Ascending aorta (tissue), 2 donors: ENCODE data around the gene CCR8. TPM values are rescaled to one million over a fixed set of nuclear protein-coding genes. Genes with fewer than 3 reads are reported as not detected.

ENCODE experiments used
- DNase-seq, 2 donors: peaks; one replicate each; pipeline ENCODE4 v3.0.0-alpha.2; 2019; ENCODE audit warnings: low spot score in 2 of 2
- H3K27ac ChIP-seq, 2 donors: fragments of 200-600 bp; sonication (generic); one replicate each; pipeline ENCODE4 v1.5.1; 2016 to 2017; ENCODE audit warnings: mild to moderate bottlenecking in 1 of 2
- H3K27me3 ChIP-seq: fragments of 200-600 bp; sonication (generic); one replicate; pipeline ENCODE4 v1.5.1; 2017
- H3K36me3 ChIP-seq, 2 donors: fragments of 200-600 bp; sonication (generic); one replicate each; pipeline ENCODE4 v1.5.1; 2016
- H3K4me1 ChIP-seq, 2 donors: fragments of 200-600 bp; sonication (generic); one replicate each; pipeline ENCODE4 v1.5.1; 2016 to 2017; ENCODE audit warnings: mild to moderate bottlenecking in 1 of 2
- H3K4me3 ChIP-seq, 2 donors: fragments of 200-600 bp; sonication (generic); one replicate each; pipeline ENCODE4 v1.5.1; 2016 to 2017; ENCODE audit warnings: mild to moderate bottlenecking in 1 of 2
- H3K9me3 ChIP-seq, 2 donors: fragments of 200-600 bp; sonication (generic); one replicate each; pipeline ENCODE4 v1.5.1; 2016
- intact Hi-C: fragments of 100-400 bp; cut with DNase I; formaldehyde crosslinking; loops from one replicate; pipeline ENCODE4 v1.15.1; 2023
- total RNA-seq: library from RNA; depleted of rRNA; stranded (reverse); fragments of >200 nt; gene quantifications from one replicate; pipeline ENCODE4 v1.1.0, GENCODE V29; 2016
- TF ChIP-seq, protein P1 (sequence below), 3 experiments: fragments of 200-600 bp in 2 of 3; fragments of 450-650 bp in 1 of 3; sonication (generic) in 2 of 3; IDR thresholded peaks; one replicate each; pipeline ENCODE4 v1.5.1; 2016 to 2019; ENCODE audit warnings: antibody characterized with exemption in 3 of 3, mild to moderate bottlenecking in 1 of 3, moderate library complexity in 1 of 3

CCR8 gene, protein sequence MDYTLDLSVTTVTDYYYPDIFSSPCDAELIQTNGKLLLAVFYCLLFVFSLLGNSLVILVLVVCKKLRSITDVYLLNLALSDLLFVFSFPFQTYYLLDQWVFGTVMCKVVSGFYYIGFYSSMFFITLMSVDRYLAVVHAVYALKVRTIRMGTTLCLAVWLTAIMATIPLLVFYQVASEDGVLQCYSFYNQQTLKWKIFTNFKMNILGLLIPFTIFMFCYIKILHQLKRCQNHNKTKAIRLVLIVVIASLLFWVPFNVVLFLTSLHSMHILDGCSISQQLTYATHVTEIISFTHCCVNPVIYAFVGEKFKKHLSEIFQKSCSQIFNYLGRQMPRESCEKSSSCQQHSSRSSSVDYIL
- total RNA-seq = not detected

DNA sequence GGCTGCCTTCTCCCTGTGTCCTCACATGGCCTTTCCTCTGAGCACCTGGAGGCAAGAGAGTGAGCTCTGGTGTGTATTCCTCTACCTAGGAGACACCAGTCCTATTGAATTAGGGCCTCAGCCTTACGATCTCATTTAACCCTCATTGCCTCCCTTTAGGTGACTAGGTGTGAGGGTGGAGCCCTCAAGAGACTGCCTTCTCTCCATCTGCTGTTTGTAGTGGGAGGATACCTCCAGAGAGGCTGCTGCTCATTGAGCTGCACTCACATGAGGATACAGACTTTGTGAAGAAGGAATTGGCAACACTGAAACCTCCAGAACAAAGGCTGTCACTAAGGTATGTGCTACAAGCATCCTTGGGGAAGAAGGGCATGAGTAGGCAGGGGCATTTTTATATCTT lies at the start of gene CCR8:
TSS of gene CCR8 (plus strand) at position 217 of the 400 bp plus-strand sequence. CDS start 2,623 bp downstream, outside the sequence.
- intact Hi-C loops = no loop called here
- no peaks in the 10 kb centered on the region for H3K36me3 ChIP-seq
- no peak for DNase-seq
- H3K27ac ChIP-seq = no peak within 1 kb of the TSS
- H3K9me3 ChIP-seq = no peaks in the 10 kb centered on the region
- no peaks in the 10 kb centered on the region for H3K27me3 ChIP-seq
- H3K4me3 ChIP-seq = no peak within 1 kb of the TSS
- H3K4me1 ChIP-seq = no peaks in the 10 kb centered on the region
- TF ChIP-seq, protein P1, sequence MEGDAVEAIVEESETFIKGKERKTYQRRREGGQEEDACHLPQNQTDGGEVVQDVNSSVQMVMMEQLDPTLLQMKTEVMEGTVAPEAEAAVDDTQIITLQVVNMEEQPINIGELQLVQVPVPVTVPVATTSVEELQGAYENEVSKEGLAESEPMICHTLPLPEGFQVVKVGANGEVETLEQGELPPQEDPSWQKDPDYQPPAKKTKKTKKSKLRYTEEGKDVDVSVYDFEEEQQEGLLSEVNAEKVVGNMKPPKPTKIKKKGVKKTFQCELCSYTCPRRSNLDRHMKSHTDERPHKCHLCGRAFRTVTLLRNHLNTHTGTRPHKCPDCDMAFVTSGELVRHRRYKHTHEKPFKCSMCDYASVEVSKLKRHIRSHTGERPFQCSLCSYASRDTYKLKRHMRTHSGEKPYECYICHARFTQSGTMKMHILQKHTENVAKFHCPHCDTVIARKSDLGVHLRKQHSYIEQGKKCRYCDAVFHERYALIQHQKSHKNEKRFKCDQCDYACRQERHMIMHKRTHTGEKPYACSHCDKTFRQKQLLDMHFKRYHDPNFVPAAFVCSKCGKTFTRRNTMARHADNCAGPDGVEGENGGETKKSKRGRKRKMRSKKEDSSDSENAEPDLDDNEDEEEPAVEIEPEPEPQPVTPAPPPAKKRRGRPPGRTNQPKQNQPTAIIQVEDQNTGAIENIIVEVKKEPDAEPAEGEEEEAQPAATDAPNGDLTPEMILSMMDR (IDR thresholded peaks at IDR 0.05) = no peak

DNA sequence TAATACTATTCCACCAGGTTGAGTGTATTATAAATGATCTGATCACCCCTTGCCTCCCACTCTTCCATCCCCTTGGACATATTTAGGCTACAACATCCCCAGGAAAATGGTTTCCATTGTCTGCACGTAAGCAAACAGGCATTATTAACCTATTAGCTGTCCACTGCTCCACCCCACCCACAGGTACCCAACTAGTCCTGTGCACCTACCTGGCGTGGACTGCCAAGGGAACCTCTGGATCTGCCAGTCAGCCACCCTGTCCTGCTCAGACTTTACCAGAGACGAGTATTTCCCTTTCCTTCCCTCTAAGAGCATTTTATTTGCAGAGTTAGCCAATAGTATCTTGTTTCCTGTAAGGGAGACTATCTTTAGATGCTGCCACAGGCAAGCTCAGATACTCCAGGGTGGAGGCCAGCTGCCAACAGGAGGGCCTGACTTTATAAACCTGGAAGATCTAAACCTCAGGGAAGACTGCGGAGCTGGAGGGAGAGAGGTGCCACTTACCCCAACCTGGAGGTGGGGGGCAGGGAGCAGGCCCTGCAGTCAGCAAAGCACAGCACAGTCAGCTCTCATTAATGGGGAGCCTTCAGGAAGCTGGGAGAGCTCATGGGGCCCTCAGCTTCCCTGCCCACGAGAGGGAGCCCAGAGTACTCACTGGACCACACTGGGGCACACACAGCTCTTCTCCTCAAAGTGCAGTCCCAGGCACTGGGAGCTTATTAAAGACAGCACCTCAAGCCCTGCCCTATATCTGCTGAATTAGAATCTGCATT lies 49.6 kb upstream of the CCR8 start, which contains the start of gene CX3CR1:
TSS of gene CX3CR1 (minus strand) at position 292 of the 773 bp plus-strand sequence. CDS start 13,527 bp downstream, outside the sequence.
- intact Hi-C loops = no loop called here
- no peak for DNase-seq
- Histone ChIP-seq H3K9me3 (no peaks in the 10 kb centered on the region), H3K4me1 (peaks cover 0 to 2% of the 10 kb centered on the region in 2 donors), H3K27me3 (no peaks in the 10 kb centered on the region), H3K27ac (no peak within 1 kb of the TSS), H3K36me3 (no peaks in the 10 kb centered on the region), H3K4me3 (no peak within 1 kb of the TSS)
- TF ChIP-seq, protein P1 (IDR thresholded peaks at IDR 0.05) = no peak

DNA sequence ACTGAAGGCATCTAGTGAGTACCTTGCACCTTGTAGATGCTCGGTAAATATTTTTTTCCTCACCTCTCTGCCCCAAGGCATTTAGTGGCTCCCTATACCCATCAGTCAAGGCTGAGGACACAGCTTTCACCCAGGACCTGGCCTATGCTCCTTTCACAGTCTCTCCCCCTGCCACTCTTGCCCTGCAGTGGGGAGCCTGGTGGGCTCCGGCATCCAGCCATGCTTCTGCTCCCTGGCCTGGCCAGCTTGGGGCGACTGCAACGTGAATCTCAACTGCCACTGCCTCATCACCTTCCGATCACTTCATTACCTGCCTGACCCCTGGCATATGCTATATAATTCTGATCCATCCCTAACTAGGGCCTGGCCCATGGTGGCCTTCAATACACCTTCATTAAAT lies 48.9 kb upstream of the CCR8 start:
- Histone ChIP-seq H3K4me1 (peaks cover 0 to 2% of the 10 kb centered on the region in 2 donors), H3K4me3 (no peak overlapping the region), H3K27ac (no peak overlapping the region), H3K9me3 (no peaks in the 10 kb centered on the region), H3K36me3 (no peaks in the 10 kb centered on the region), H3K27me3 (no peaks in the 10 kb centered on the region)
- TF ChIP-seq, protein P1 (IDR thresholded peaks at IDR 0.05) = no peak
- no peak for DNase-seq
- intact Hi-C loops = no loop called here

DNA sequence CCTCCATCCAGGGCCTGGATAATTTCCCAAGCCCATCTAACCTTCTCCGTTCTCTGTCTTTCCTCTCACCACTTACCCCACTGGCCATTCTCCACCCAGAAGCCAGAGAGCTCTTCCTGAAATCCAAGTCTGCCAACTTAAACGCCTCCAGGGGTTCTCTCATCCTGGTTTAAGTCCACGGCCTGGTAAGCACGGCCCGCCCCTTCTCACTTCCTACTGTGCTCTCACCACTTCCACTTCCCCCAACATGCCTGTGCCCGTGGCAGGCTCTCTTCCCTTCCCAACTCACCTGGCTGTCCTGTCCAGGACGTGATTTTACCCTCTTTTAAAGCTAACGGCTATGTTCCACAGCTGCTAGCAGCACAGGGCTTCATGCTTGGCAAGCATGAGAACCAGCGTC lies 48.0 kb upstream of the CCR8 start:
- Histone ChIP-seq H3K4me3 (no peak overlapping the region), H3K27me3 (no peaks in the 10 kb centered on the region), H3K36me3 (no peaks in the 10 kb centered on the region), H3K27ac (no peak overlapping the region), H3K9me3 (no peaks in the 10 kb centered on the region), H3K4me1 (peaks cover 0 to 2% of the 10 kb centered on the region in 2 donors)
- intact Hi-C loops = no loop called here
- no peak for DNase-seq
- TF ChIP-seq, protein P1 (IDR thresholded peaks at IDR 0.05) = no peak

DNA sequence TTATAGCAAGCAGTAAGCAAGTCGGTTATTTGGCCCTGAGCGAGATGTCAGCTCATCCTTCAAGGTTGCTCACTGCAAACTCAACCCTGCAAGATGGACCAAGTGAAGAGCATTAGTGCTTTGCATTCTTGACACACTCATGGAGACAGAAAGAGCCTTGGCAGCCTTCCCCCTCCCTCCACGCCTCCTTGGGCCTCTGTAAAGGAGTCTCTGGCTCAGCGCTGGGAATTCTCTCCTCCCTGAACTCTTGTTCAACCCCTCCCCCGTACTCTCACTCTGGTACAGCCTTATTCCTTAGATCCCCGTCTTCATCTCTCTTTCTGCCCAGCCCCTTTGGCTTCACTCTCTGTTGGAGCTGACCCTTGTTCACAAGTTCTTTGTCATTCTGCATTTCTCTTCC lies 47.5 kb upstream of the CCR8 start:
- DNase-seq = no peak
- peaks cover 0 to 2% of the 10 kb centered on the region in 2 donors for H3K4me1 ChIP-seq
- intact Hi-C loops = no loop called here
- no peaks in the 10 kb centered on the region for H3K36me3 ChIP-seq
- no peak overlapping the region for H3K27ac ChIP-seq
- H3K27me3 ChIP-seq = no peaks in the 10 kb centered on the region
- TF ChIP-seq, protein P1 (IDR thresholded peaks at IDR 0.05) = no peak
- no peaks in the 10 kb centered on the region for H3K9me3 ChIP-seq
- no peak overlapping the region for H3K4me3 ChIP-seq
